SK-N-SH (cell line): Measurements from ENCODE around the gene CHST9.
A peak's percentile ranks its signal among the peaks of the same experiment; 100 is the strongest.

Experiments
- CTCF ChIP-seq: fragments of 200-600 bp; sonication (generic); IDR thresholded peaks from 2 replicates; pipeline ENCODE4 v1.6.1; 2017; ENCODE audit warnings: antibody characterized with exemption, mild to moderate bottlenecking, moderate library complexity
- FOXJ3 ChIP-seq: sonication (generic); formaldehyde crosslinking; IDR thresholded peaks from 2 replicates; pipeline ENCODE4 v1.5.1; 2020; ENCODE audit warnings: mild to moderate bottlenecking, missing genetic modification reagents
- RAD21 ChIP-seq: IDR thresholded peaks from 2 replicates; pipeline ENCODE4 v1.6.1; 2012; ENCODE audit warnings: mild to moderate bottlenecking, low read length
- TAF1 ChIP-seq: IDR thresholded peaks from 2 replicates; pipeline ENCODE4 v1.6.1; 2012; ENCODE audit warnings: low read depth, mild to moderate bottlenecking, low read length, moderate library complexity, borderline replicate concordance
- TF ChIP-seq, protein P1 (sequence below): IDR thresholded peaks from 2 replicates; pipeline ENCODE4 v1.6.1; 2012; ENCODE audit warnings: mild to moderate bottlenecking, low read depth, low read length, moderate library complexity

DNA sequence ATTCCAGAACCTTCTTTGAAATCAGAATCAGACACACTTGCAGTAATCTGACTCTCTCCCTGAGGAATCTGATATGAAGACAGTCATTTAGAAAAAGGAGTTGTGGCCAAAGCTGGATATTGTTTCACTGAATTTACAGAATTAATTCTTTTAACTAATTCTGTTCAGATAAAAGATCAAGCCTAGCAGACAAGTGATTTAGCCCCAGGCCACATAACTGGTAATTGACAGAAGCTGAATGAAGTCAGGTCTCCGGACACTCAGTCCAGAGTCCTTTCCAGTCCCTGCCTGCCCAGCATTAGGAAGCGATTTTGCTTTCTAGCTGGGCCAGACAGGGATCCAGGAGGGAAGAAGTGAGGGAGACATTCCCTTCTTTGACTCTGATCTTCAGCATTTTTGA is 208.9 kb downstream of the CHST9 start:
- TF ChIP-seq CTCF (no peak), FOXJ3 (CRISPR knock-in tag) (peak; percentile 95), RAD21 (no peak; the same call in 1 of the 2 replicates), TAF1 (no peak)
- TF ChIP-seq, protein P1, sequence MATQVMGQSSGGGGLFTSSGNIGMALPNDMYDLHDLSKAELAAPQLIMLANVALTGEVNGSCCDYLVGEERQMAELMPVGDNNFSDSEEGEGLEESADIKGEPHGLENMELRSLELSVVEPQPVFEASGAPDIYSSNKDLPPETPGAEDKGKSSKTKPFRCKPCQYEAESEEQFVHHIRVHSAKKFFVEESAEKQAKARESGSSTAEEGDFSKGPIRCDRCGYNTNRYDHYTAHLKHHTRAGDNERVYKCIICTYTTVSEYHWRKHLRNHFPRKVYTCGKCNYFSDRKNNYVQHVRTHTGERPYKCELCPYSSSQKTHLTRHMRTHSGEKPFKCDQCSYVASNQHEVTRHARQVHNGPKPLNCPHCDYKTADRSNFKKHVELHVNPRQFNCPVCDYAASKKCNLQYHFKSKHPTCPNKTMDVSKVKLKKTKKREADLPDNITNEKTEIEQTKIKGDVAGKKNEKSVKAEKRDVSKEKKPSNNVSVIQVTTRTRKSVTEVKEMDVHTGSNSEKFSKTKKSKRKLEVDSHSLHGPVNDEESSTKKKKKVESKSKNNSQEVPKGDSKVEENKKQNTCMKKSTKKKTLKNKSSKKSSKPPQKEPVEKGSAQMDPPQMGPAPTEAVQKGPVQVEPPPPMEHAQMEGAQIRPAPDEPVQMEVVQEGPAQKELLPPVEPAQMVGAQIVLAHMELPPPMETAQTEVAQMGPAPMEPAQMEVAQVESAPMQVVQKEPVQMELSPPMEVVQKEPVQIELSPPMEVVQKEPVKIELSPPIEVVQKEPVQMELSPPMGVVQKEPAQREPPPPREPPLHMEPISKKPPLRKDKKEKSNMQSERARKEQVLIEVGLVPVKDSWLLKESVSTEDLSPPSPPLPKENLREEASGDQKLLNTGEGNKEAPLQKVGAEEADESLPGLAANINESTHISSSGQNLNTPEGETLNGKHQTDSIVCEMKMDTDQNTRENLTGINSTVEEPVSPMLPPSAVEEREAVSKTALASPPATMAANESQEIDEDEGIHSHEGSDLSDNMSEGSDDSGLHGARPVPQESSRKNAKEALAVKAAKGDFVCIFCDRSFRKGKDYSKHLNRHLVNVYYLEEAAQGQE = no peak
